HG03108 (cell line): Measurements from ENCODE around the gene C12orf57.

ENCODE experiments used
- ATAC-seq: cut with Tn5 transposase; IDR thresholded peaks from one replicate; pipeline ENCODE4 v1.9.1; 2021; ENCODE audit warnings: moderate library complexity; ENCODE audit not compliant: unreplicated experiment

The C12orf57 gene

DNA sequence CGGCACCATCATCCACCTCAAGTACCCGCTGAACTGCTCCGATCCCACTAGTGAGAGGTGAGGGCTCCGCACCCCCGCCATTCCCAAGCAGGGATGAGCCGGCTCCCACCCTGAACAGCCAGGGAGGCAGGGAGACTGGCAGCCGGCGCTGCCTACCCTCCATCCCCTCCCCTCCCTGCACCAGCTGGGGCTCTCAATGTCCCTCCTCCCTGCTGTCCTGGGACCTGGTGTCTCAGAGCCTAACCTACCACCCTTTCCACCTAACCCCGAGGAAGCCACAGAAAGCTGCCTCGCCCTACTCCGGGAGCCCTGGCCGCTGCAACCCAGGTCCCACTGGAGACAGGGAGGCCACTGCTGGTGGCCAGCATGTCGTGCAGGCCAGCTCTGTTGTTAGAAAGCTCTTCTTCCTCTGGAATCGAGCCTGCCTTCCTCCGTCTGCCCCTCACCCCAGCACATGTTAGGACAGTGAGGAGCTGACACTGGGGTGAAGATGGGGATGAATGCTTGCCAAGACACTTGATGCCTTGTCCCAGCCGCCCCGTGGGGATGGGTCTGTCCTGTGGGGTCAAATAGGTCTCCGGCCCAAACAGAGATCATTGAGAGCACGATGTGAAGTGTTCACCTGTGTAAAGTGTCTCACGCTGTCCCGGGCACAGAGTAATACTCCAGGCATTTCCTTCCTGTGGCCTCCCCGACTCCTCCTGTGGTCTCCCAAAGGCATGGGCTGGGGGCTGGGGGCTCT, 8.5 kb downstream of the C12orf57 start:
- ATAC-seq, result no peak

- ATAC-seq, result no peak
Observed at GRCh38 chr12:6952863-6953441, 9.1 kb downstream of the C12orf57 start.

- peak; percentile 32 for ATAC-seq
Observed at GRCh38 chr12:6953442-6954315, 9.9 kb downstream of the C12orf57 start.

DNA sequence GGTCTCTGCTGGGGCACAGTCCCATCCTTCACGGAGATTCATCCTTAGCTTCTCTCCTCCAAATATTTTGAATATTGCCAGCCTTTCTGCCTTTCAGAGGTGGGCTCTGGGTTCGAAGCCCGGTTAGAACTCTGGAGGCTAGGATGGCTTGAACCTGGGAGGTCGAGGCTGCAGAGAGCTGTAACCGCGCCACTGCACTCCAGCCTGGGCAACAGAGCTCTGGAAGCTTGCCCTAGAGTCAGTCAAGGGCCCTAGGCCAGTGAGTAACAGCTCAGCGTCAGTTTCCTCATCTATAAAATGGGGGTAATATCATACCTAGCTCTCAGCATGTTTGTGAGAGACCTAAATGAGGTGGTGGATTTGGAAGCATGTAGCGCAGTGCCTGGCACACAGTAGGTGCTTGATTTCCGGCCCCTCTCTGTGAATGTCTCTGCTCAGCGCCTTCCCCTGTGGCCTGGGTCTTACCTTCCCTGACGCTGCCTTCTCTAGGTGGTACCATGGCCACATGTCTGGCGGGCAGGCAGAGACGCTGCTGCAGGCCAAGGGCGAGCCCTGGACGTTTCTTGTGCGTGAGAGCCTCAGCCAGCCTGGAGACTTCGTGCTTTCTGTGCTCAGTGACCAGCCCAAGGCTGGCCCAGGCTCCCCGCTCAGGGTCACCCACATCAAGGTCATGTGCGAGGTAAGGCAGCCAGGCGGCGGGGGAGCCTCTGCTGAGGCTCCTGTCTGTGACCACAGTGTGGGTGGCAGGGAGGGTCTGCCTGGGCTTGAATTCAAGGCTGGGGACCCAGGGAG, 10.7 kb downstream of the C12orf57 start:
- no peak for ATAC-seq

DNA sequence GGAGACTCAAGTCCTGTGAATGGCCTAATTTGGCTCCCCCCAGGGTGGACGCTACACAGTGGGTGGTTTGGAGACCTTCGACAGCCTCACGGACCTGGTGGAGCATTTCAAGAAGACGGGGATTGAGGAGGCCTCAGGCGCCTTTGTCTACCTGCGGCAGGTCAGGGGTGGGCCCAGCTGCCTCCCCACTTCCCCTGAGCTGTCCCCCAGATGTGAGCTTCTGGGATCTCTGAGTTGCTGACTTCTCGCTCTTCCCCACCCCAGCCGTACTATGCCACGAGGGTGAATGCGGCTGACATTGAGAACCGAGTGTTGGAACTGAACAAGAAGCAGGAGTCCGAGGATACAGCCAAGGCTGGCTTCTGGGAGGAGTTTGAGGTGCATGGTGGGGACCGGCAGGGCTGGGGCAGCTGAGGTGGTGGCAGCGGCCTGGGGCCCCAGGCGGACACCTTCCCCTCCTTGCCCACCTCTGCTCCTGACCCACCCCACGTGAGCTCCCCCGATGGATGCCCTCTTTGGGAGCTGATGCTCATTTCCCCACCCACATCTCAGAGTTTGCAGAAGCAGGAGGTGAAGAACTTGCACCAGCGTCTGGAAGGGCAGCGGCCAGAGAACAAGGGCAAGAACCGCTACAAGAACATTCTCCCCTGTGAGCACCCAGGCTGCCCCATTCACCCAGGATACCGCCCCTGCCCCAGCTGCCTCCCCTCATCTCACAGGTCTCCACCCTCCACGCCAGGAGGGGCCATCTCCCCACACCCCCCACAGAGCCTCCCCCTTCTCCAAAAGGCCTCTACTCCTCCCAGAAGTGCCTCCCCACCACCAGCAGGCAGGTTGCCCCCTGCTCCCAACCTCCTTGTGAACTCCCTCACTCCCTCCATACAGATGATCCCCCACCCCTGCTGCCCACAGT, 11.5 kb downstream of the C12orf57 start:
- no peak for ATAC-seq

DNA sequence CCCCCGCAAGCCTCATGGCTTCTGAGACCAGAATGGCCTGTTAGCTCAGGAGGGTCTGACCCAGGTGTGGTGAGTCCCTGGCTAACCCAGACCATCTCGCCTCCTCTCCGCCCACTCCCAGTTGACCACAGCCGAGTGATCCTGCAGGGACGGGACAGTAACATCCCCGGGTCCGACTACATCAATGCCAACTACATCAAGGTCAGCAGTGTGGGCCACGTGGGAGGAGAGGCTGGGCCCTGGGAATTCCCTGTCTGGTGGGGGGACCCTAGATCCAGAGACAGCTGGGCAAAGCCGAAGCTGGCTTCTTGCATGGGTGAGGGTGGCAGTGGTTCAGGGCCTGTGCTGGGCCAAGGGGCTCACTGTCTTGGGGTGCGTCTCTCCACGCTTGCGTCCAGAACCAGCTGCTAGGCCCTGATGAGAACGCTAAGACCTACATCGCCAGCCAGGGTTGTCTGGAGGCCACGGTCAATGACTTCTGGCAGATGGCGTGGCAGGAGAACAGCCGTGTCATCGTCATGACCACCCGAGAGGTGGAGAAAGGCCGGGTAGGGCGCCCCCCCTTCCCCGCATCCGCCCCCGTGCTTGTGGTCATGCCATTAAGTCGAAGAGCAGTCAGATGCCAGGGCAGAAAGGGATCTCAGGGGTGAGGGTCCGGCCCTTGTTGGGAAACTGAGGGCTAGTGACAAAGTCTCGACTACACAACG, 12.4 kb downstream of the C12orf57 start:
- no peak for ATAC-seq

GRCh38 chr12:6957151-6957701, 13.4 kb downstream of the C12orf57 start:
- ATAC-seq, result no peak

- ATAC-seq, result no peak
Observed at GRCh38 chr12:6957741-6958608, 14.2 kb downstream of the C12orf57 start.

GRCh38 chr12:6958609-6959057, 14.8 kb downstream of the C12orf57 start:
- no peak for ATAC-seq

DNA sequence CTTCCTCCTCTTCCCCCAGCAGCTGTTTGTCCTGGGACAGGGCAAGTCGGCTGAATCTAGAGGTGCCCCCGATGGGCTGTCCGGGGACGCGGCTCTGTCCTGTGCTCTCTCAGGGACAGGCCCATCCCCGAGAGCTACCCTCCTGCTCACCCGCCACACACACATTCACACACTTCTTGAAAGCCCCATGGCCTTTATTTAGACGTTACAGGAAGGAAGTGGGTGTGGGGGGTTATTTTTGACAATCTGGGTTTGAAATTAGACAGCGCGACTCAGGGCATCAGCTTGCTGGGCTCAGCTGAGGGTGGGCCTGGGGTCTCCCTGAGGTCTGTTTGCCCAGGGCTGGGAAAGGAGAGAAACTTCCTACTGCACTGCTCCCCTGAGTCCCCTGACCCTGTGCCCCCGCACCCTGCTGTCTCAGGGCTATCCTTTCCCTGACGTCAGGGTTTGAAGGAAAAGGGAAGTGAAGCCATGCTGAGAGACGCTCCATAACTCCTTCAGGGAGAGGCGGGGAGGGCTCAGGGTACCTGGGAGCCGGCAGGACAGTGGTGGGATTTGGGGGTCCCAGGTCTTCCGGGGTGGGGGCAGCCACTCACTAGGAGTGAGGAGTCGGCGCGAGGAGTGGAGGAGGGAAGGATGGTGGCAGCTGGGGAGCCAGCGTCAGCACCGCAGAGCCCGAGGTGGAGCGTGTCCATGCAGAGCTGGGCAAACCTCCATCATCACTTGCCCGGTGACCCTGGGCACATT, 15.4 kb downstream of the C12orf57 start:
- ATAC-seq, result peak; percentile 52

GRCh38 chr12:6959805-6960592, 16.2 kb downstream of the C12orf57 start:
- ATAC-seq, result no peak

- ATAC-seq, result peak; percentile 32
Observed at GRCh38 chr12:6960593-6961277, 16.9 kb downstream of the C12orf57 start.

DNA sequence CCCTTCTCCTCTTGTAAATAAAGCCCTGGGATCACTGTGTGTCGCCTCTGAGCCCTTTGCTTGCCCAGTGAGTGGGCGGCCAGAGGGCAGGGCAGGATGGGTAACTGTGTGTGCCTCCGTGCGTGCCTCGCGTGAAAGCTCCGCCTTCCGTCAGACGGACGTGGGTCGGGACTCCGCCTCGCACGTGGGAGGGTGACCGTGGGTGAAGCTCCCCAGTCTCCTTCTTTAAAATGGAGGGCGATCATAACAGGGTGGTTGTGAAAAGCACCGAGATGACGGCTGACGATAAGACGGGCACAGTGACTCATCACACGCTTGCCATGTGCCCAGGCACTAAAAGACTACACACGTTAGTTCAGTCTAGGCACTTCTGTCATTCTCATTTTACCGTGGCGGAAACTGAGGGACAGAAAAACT, 17.5 kb downstream of the C12orf57 start:
- ATAC-seq, result no peak

DNA sequence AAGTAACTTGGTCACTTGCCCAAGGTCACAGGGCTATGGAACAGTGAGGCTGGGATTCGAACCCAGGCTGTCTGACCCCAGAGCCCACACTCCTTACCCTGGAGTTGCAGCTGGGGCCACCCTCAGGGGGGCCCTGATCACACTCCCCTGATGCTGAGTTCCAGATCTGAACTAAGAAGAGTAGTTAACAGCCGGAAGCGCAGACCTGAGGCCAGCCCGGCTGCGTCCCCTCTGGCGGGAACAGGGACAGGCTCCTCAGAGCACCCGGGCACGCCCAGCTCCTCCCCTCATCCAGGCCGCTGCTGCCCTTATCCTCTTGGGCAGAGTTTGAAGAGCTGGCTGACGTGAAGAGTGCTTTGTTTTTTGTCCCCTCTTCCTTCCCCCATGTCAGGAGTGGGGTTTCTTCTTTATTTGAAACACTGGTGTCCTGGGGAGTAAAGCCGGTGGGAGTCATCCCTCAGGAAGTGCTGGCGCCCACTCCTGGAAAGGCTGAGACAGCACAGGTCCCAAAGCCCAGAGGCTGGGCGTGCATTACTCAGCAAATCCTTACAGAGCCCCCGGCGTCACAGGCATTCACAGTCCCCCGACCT, 18.0 kb downstream of the C12orf57 start:
- no peak for ATAC-seq

DNA sequence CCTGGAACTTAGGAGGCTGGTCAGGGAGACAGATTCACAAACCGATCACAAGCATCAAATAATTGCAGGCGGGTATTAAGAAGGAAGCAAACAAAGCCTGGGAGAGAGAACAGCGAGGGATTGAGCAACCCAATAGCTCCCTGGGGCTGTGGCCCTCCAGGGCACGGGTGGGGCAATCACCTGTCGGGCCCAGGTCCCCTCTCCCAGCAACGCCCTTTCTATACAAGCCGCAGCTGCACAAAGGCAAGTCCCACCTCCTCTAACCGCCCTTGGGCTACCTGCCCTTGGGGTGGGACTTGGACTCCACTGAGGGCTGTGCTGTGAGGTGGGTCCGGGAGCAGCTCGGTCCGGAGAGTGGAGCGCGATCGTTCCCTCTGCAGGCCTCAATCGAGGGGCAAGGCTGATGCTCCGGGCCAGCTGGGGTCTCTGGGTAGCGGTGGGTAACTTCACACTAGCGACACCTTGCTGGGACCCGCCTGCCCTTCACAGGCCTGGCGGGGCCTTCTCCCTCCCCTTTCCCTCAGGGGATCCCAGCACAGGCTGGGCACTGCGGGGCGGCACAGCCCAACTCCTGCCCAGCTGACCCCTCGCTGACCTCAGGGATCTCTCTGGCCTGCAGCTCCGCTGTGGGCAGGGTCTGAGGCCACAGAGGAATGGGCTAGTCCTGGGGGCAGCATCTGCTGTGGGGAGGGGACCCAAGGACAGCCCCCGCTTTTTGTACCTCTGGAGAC, 18.6 kb downstream of the C12orf57 start:
- ATAC-seq, result no peak
